DND-41 (cell line): ENCODE measurements around the gene BRI3BP.

Experiments used
- ATAC-seq: fragments of 200-7000 bp; cut with Tn5 transposase; 3 replicates; pipeline ENCODE4 v1.9.1; 2021; ENCODE audit warnings: low read depth; ENCODE audit not compliant: insufficient read depth
- DNase-seq: peaks from one replicate; pipeline ENCODE4 v3.0.0-alpha.2; 2020
- H2AFZ ChIP-seq: 2 replicates; pipeline ENCODE4 v1.6.0; 2012; ENCODE audit warnings: low read depth, low read length
- H3K27ac ChIP-seq: 2 replicates; pipeline ENCODE4 v1.5.1; 2012; ENCODE audit warnings: low read length, inconsistent platforms
- H3K27me3 ChIP-seq: fragments of 200-600 bp; sonication (generic); 2 replicates; pipeline ENCODE4 v1.6.0; 2012; ENCODE audit warnings: low read length, mild to moderate bottlenecking, inconsistent platforms; ENCODE audit not compliant: insufficient read depth, poor library complexity
- H3K36me3 ChIP-seq: 2 replicates; pipeline ENCODE4 v1.5.1; 2012; ENCODE audit warnings: low read length, inconsistent platforms; ENCODE audit not compliant: insufficient read depth
- H3K4me1 ChIP-seq: 2 replicates; pipeline ENCODE4 v1.5.1; 2012; ENCODE audit warnings: mild to moderate bottlenecking, low read length; ENCODE audit not compliant: insufficient read depth
- H3K4me2 ChIP-seq: 2 replicates; pipeline ENCODE4 v1.6.0; 2012; ENCODE audit warnings: mild to moderate bottlenecking, moderate library complexity, low read length, inconsistent platforms; ENCODE audit not compliant: insufficient read depth
- H3K4me3 ChIP-seq, 2 experiments: fragments of 200-600 bp in 1 of 2; shearing (Covaris generic) in 1 of 2; 2 replicates each; pipeline ENCODE4 v1.5.1; 2012 to 2016; ENCODE audit warnings: inconsistent platforms in 2 of 2, low read length in 2 of 2, mild to moderate bottlenecking in 2 of 2, low read depth in 1 of 2, moderate library complexity in 1 of 2
- H3K79me2 ChIP-seq: 2 replicates; pipeline ENCODE4 v1.6.0; 2012; ENCODE audit warnings: low read length, inconsistent platforms; ENCODE audit not compliant: insufficient read depth
- H3K9ac ChIP-seq: 2 replicates; pipeline ENCODE4 v1.6.0; 2012; ENCODE audit warnings: low read depth, mild to moderate bottlenecking, inconsistent platforms, low read length, moderate library complexity
- H3K9me3 ChIP-seq: 2 replicates; pipeline ENCODE4 v1.5.1; 2012; ENCODE audit warnings: low read length, moderate library complexity, mild to moderate bottlenecking, inconsistent platforms; ENCODE audit not compliant: insufficient read depth, severe bottlenecking
- H4K20me1 ChIP-seq: 2 replicates; pipeline ENCODE4 v1.6.0; 2012; ENCODE audit warnings: low read length; ENCODE audit not compliant: insufficient read depth
- EZH2 ChIP-seq: IDR thresholded peaks from 3 replicates; pipeline ENCODE4 v1.6.1; 2012; ENCODE audit warnings: borderline replicate concordance, low read depth, mild to moderate bottlenecking, moderate library complexity, low read length, inconsistent platforms; ENCODE audit not compliant: severe bottlenecking
- TF ChIP-seq, protein P1 (sequence below): IDR thresholded peaks from 2 replicates; pipeline ENCODE4 v1.5.1; 2012; ENCODE audit warnings: borderline replicate concordance, low read length, moderate library complexity, mild to moderate bottlenecking; ENCODE audit not compliant: poor library complexity, severe bottlenecking; ENCODE audit errors: extremely low read depth

BRI3BP gene

DNA sequence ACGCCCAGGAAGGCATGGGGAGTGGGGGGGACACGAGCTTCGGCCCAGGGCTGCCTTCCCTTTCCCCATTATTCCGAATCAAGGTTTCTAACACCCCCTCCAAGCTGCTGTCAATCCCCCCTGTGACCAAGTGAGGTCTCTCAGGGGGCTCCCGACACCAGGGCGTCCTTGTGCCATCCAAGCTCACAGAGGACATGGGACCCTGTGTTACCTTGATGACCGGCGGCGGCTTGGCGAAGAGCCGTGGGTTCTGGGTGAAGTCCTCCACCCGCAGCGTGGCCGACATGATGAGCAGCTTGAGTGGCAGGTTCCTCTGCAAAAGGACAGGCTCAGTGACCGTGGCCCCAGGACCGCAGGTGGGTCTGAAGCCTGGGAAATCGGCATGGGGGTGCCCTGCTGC is 24.8 kb upstream of the BRI3BP start:
- no peak overlapping the region for H3K27ac ChIP-seq
- TF ChIP-seq, protein P1, sequence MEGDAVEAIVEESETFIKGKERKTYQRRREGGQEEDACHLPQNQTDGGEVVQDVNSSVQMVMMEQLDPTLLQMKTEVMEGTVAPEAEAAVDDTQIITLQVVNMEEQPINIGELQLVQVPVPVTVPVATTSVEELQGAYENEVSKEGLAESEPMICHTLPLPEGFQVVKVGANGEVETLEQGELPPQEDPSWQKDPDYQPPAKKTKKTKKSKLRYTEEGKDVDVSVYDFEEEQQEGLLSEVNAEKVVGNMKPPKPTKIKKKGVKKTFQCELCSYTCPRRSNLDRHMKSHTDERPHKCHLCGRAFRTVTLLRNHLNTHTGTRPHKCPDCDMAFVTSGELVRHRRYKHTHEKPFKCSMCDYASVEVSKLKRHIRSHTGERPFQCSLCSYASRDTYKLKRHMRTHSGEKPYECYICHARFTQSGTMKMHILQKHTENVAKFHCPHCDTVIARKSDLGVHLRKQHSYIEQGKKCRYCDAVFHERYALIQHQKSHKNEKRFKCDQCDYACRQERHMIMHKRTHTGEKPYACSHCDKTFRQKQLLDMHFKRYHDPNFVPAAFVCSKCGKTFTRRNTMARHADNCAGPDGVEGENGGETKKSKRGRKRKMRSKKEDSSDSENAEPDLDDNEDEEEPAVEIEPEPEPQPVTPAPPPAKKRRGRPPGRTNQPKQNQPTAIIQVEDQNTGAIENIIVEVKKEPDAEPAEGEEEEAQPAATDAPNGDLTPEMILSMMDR = no peak
- TF ChIP-seq EZH2 = no peak
- H3K36me3 ChIP-seq = peaks cover 90% of the 10 kb centered on the region

DNA sequence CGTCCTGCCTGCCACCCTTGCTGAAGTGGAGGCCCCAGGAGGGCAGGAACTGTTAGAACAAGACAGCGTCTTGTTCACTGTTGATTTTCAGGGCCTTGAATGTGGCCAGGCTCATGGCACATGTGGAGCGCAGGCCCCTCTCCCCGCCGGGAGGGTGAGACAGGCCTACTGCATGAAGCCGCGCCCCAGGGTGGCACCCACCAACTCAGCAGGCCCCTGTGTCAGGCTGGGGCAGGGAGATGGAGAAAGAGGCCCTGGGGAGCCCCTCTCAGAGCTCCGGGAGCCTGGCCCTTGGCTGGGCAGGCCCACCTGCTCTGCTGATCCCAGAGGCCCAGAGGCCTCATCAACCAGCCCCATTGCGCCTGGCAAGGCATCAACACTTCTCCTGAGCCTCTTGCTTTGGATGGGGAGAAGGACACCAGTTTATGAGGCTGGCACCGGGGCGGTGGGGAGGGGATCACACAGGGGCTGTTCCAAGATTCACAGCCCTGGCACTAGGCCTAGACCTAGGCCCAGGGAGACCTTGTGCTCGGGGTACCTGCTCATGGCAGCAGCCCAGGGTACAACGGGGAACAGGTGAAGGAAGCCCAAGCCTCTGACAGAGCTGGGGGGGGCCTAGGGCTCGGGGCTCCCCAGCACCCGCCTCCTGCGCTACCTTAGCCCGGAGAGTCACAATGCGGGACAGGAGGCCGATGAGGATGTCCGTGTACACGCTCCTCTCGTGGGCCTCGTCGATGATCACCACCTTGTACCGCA is 22.6 kb upstream of the BRI3BP start:
- Histone ChIP-seq H3K36me3 (peaks cover 83% of the 10 kb centered on the region), H3K79me2 (no peaks in the 10 kb centered on the region), H3K9me3 (no peaks in the 10 kb centered on the region), H3K4me3 (no peak overlapping the region), H3K27me3 (no peaks in the 10 kb centered on the region), H3K4me2 (no peak overlapping the region), H3K4me1 (no peaks in the 10 kb centered on the region), H3K9ac (no peak overlapping the region), H4K20me1 (peaks cover 2% of the 10 kb centered on the region; the same call in 1 of the 2 replicates), H2AFZ (no peak overlapping the region), H3K27ac (no peak overlapping the region)
- DNase-seq (no peak), ATAC-seq (no peak; the same call in 2 of the 3 replicates)
- no peak for TF ChIP-seq EZH2
- TF ChIP-seq, protein P1 = no peak

More for the DNA sequence above, 24.8 kb upstream of the BRI3BP start:
- no peak for ATAC-seq
- Histone ChIP-seq H4K20me1 (no peaks in the 10 kb centered on the region; the same call in 1 of the 2 replicates), H3K9me3 (no peaks in the 10 kb centered on the region), H3K27me3 (no peaks in the 10 kb centered on the region), H3K4me1 (no peaks in the 10 kb centered on the region), H3K4me3 (no peak overlapping the region), H3K9ac (no peak overlapping the region), H2AFZ (no peak overlapping the region), H3K4me2 (no peak overlapping the region), H3K79me2 (no peaks in the 10 kb centered on the region)
- DNase-seq = no peak

DNA sequence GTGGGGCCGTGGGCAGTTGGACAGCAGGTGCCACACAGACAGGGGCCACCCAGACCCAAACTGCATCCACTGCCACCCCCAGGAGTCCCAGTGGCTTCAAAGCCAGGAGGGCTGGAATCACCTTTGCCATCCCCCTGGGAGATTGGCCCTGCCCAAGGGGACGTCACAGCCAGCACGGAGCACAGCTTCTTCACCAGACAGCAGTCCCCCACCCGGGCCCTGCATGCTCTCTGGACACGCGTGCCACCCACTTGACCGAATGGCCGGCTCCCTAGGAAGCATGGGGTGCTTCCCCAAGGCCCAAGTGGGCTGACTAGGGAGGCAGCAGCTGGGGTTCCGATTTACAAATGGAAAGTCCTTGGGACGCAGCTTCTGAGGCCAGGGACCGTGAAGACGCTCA is 21.8 kb upstream of the BRI3BP start:
- Histone ChIP-seq H3K9me3 (no peaks in the 10 kb centered on the region), H3K36me3 (peaks cover 81% of the 10 kb centered on the region)
- no peak for DNase-seq

More for the DNA sequence above, 21.8 kb upstream of the BRI3BP start:
- TF ChIP-seq, protein P1 = no peak
- no peak for TF ChIP-seq EZH2
- no peaks in the 10 kb centered on the region for H3K79me2 ChIP-seq
- no peak overlapping the region for H3K27ac ChIP-seq
- H3K4me1 ChIP-seq = no peaks in the 10 kb centered on the region
- H4K20me1 ChIP-seq = peaks cover 5% of the 10 kb centered on the region; the same call in 1 of the 2 replicates
- H3K4me3 ChIP-seq = no peak overlapping the region
- H2AFZ ChIP-seq = no peak overlapping the region
- ATAC-seq = no peak
- H3K9ac ChIP-seq = no peak overlapping the region
- H3K27me3 ChIP-seq = no peaks in the 10 kb centered on the region
- no peak overlapping the region for H3K4me2 ChIP-seq
